IPS-NIHi11 (cell line): ENCODE measurements around the gene OGT.
"Not testable (repeated sequence)": the region's sequence is repeated elsewhere in the genome, so short reads cannot be mapped to it uniquely, and the experiment has no call there.

Experiments
- DNase-seq: peaks from one replicate; pipeline ENCODE4 v3.0.0; 2012; ENCODE audit warnings: mixed read lengths, low spot score

Gene OGT

GRCh38 chrX:71540801-71541200 is 7.9 kb downstream of the OGT start:
- no peak for DNase-seq

- DNase-seq, result no peak
These were observed 8.5 kb downstream of the OGT start for GRCh38 chrX:71541210-71542022.

- DNase-seq, result no peak
These were observed 9.5 kb downstream of the OGT start for GRCh38 chrX:71542411-71542810.

GRCh38 chrX:71542825-71543224 is 9.9 kb downstream of the OGT start:
- DNase-seq, result no peak

GRCh38 chrX:71543316-71543715 is 10.4 kb downstream of the OGT start:
- no peak for DNase-seq

GRCh38 chrX:71545364-71545763 is 12.5 kb downstream of the OGT start:
- no peak for DNase-seq

GRCh38 chrX:71546879-71547278 is 14.0 kb downstream of the OGT start:
- no peak for DNase-seq

GRCh38 chrX:71547339-71547738 is 14.4 kb downstream of the OGT start:
- DNase-seq, result no peak

GRCh38 chrX:71549986-71550385 is 17.1 kb downstream of the OGT start:
- no peak for DNase-seq

GRCh38 chrX:71550578-71550977 is 17.7 kb downstream of the OGT start:
- no peak for DNase-seq

GRCh38 chrX:71556036-71556435 is 23.1 kb downstream of the OGT start:
- DNase-seq, result no peak

GRCh38 chrX:71558920-71559319 is 26.0 kb downstream of the OGT start:
- DNase-seq, result no peak

GRCh38 chrX:71559773-71560172 is 26.9 kb downstream of the OGT start:
- not testable (repeated sequence) for DNase-seq

- no peak for DNase-seq
These were observed 31.0 kb downstream of the OGT start for GRCh38 chrX:71563921-71564320.

- no peak for DNase-seq
These were observed 32.7 kb downstream of the OGT start for GRCh38 chrX:71565474-71566041.

- DNase-seq, result not testable (repeated sequence)
These were observed 38.5 kb downstream of the OGT start for GRCh38 chrX:71571390-71571789.

GRCh38 chrX:71573590-71573989 is 40.7 kb downstream of the OGT start:
- DNase-seq, result no peak

GRCh38 chrX:71577682-71578081 is 44.8 kb downstream of the OGT start:
- DNase-seq, result no peak

GRCh38 chrX:71578253-71579135 is 45.6 kb downstream of the OGT start, which contains the start of gene GCNA:
Gene GCNA (plus strand): TSS chrX:71578437. CDS start chrX:71580822, 2,385 bp downstream.
- DNase-seq, result no peak

- DNase-seq, result peak; percentile 42
These were observed 46.5 kb downstream of the OGT start for GRCh38 chrX:71579136-71579989.

GRCh38 chrX:71579990-71580380 is 47.1 kb downstream of the OGT start:
- peak; percentile 13 for DNase-seq

GRCh38 chrX:71581210-71581609 is 48.3 kb downstream of the OGT start:
- no peak for DNase-seq
